ENCODE measurements around the gene ZNF470.

Gene ZNF470

DNA sequence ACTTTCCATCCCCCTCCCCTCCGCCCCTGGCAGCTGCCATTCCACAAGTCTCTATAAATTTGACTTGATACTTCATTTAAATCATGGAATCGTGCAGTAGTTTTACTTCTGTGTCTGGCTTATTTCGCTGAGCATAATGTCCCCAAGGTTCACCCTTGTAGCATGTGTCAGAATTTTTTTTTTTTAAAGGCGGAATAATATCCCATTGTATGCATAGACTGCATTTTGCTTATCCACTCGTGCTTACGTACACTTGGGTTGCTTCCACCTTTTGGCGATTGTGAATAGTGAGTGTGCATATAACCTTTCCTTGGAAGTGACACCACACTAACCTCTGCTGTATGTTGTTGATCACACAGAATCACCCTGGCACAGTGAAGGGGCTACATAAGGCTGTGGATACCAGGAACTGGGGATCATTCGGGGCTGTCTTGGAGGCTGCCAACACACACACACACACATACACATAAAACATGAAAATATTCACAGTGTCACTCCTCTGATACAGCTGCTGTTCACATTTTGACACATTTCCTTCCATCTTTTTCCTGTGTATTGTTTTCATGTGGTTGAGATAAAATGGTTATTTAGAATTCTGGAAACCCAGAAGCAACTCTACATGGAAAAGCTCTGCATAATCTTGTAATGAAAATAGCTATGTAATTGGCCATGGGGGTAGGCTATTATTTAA, 41.2 kb downstream of the ZNF470 start:
- no peak for DNase-seq (ENCODE audit: low read depth)

- DNase-seq (ENCODE audit: low read depth) = no peak
Measured at GRCh38 chr19:56611288-56611687, 44.0 kb downstream of the ZNF470 start.

- no peak for DNase-seq (ENCODE audit: low read depth)
Measured at GRCh38 chr19:56612737-56613136, 45.5 kb downstream of the ZNF470 start.

DNA sequence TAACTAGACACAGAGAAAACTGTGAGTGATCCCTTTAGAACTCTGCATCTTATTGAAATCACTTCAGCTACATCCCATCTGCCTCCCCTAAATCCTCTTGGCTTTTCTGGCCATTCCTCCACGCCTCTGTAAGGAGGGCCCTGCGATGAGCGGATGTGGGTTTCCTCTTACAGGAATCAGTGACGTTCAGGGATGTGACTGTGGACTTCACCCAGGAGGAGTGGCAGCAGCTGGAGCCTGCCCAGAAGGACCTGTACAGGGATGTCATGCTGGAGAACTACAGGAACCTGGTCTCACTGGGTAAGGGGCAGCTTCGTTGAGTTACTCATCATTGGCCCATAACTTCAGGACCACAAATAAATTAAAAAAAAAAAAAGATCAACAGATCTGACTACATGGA, 46.4 kb downstream of the ZNF470 start:
- no peak for DNase-seq (ENCODE audit: low read depth)

GRCh38 chr19:56617531-56617930, 50.3 kb downstream of the ZNF470 start:
- DNase-seq (ENCODE audit: low read depth) = no peak

- no peak for DNase-seq (ENCODE audit: low read depth)
Measured at GRCh38 chr19:56619121-56619520, 51.9 kb downstream of the ZNF470 start.

GRCh38 chr19:56622374-56622773, 55.1 kb downstream of the ZNF470 start:
- no peak for DNase-seq (ENCODE audit: low read depth)

GRCh38 chr19:56623006-56623405, 55.7 kb downstream of the ZNF470 start:
- no peak for DNase-seq (ENCODE audit: low read depth)

GRCh38 chr19:56625708-56626107, 58.4 kb downstream of the ZNF470 start:
- no peak for DNase-seq (ENCODE audit: low read depth)

GRCh38 chr19:56633021-56633420, 65.8 kb downstream of the ZNF470 start:
- DNase-seq (ENCODE audit: low read depth) = no peak

GRCh38 chr19:56637976-56638555, 70.8 kb downstream of the ZNF470 start:
- DNase-seq (ENCODE audit: low read depth) = no peak
